Left lung (tissue), 10 donors: ENCODE results near the gene PADI1. TPM values are rescaled to one million over a fixed set of nuclear protein-coding genes. Genes with fewer than 3 reads are reported as not detected.

Source experiments
- ATAC-seq: fragments of 200-7000 bp; cut with Tn5 transposase; one replicate; pipeline ENCODE4 v1.9.1; 2020; ENCODE audit warnings: moderate library complexity
- DNase-seq, 4 donors: peaks; one replicate each; pipeline ENCODE4 v3.0.0-alpha.2; 2013 to 2020
- H3K27ac ChIP-seq, 2 donors: fragments of 200-600 bp; sonication (generic) in 1 of 2; one replicate each; pipeline versions ENCODE4 v1.5.0 to v1.8.0; 2020 to 2021
- H3K27me3 ChIP-seq, 2 donors: fragments of 200-600 bp; sonication (generic) in 1 of 2; one replicate each; pipeline versions ENCODE4 v1.5.0 to v1.8.0; 2020 to 2021
- H3K36me3 ChIP-seq, 2 donors: fragments of 200-600 bp; sonication (generic) in 1 of 2; one replicate each; pipeline versions ENCODE4 v1.5.0 to v1.8.0; 2020 to 2021
- H3K4me1 ChIP-seq, 2 donors: fragments of 200-600 bp; one replicate each; pipeline ENCODE4 v1.8.0; 2021
- H3K4me3 ChIP-seq, 2 donors: fragments of 200-600 bp; sonication (generic) in 1 of 2; one replicate each; pipeline versions ENCODE4 v1.5.0 to v1.8.0; 2020 to 2021; ENCODE audit warnings: mild to moderate bottlenecking in 1 of 2
- H3K9me3 ChIP-seq, 2 donors: fragments of 200-600 bp; sonication (generic) in 1 of 2; one replicate each; pipeline versions ENCODE4 v1.5.0 to v1.8.0; 2020 to 2021
- intact Hi-C, 2 donors: fragments of 100-400 bp; cut with DNase I; formaldehyde crosslinking; loops; one replicate each; pipeline versions ENCODE4 v1.11.2 to v1.14.2; 2022
- polyA plus RNA-seq, 6 donors: library from polyadenylated mRNA; unstranded; fragments of 120-200 nt; gene quantifications; one replicate each; pipeline ENCODE4 v1.2.1, GENCODE V29; 2013; ENCODE audit not compliant: insufficient read length in 6 of 6
- total RNA-seq, 2 donors: library from RNA; stranded (reverse); fragmentation: NEBNext Ultra II Directional; extraction: Animal tissue kit (Norgen Biotek cat#: 25700); gene quantifications; one replicate each; pipeline ENCODE4 v1.2.1, GENCODE V29; 2021
- TF ChIP-seq, protein P1 (sequence below), 2 donors: fragments of 200-600 bp; sonication (generic) in 1 of 2; IDR thresholded peaks; one replicate each; pipeline versions ENCODE4 v1.5.0 to v1.8.0; 2021; ENCODE audit warnings: antibody characterized with exemption in 2 of 2
- donor health status: DM: no; HTN: yes; CAD: no.
- donor health status: DM: no; HTN: no; CAD: no.

Gene PADI1
- total and polyA plus RNA-seq, 8 donors, result not detected

DNA sequence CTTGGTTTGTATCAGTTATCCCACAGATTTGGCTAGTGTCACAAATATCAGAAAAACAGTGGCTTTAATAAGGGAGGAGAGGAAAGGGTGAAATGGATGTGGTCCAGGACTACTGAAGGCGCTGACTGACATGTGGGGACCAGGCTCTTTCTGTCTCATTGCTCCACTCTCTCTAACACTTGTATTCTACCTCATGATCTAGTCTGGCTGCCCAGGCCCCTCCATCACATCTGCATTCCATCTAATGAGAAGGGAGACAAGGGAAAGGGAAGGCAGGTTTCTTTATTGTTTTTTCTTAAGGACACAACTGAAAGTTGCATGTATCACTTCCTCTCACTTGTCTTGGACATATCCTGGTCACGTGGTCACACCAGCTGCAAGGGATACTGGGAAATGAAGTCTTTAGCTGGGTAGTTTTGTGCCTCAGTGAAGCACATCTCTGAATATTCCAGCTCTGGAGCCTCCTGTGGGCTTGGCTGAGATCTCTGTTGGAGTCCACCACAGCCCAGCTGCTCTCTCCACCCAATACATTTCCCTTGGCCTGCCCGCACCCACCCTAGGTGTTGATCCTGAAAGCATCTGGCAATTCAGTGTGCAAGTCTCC is 43.7 kb upstream of the PADI1 start:
- intact Hi-C loops, result no loop called here
- no peak overlapping the region for H3K4me3 ChIP-seq
- H3K27ac ChIP-seq, result no peak overlapping the region
- no peaks in the 10 kb centered on the region for H3K36me3 ChIP-seq
- no peaks in the 10 kb centered on the region for H3K4me1 ChIP-seq
- ATAC-seq (no peak), DNase-seq (no peak)
- H3K9me3 ChIP-seq, result peaks cover 0 to 5% of the 10 kb centered on the region in 2 donors
- peaks cover 0 to 8% of the 10 kb centered on the region in 2 donors for H3K27me3 ChIP-seq
- TF ChIP-seq, protein P1, sequence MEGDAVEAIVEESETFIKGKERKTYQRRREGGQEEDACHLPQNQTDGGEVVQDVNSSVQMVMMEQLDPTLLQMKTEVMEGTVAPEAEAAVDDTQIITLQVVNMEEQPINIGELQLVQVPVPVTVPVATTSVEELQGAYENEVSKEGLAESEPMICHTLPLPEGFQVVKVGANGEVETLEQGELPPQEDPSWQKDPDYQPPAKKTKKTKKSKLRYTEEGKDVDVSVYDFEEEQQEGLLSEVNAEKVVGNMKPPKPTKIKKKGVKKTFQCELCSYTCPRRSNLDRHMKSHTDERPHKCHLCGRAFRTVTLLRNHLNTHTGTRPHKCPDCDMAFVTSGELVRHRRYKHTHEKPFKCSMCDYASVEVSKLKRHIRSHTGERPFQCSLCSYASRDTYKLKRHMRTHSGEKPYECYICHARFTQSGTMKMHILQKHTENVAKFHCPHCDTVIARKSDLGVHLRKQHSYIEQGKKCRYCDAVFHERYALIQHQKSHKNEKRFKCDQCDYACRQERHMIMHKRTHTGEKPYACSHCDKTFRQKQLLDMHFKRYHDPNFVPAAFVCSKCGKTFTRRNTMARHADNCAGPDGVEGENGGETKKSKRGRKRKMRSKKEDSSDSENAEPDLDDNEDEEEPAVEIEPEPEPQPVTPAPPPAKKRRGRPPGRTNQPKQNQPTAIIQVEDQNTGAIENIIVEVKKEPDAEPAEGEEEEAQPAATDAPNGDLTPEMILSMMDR (IDR thresholded peaks at IDR 0.05), result no peak

DNA sequence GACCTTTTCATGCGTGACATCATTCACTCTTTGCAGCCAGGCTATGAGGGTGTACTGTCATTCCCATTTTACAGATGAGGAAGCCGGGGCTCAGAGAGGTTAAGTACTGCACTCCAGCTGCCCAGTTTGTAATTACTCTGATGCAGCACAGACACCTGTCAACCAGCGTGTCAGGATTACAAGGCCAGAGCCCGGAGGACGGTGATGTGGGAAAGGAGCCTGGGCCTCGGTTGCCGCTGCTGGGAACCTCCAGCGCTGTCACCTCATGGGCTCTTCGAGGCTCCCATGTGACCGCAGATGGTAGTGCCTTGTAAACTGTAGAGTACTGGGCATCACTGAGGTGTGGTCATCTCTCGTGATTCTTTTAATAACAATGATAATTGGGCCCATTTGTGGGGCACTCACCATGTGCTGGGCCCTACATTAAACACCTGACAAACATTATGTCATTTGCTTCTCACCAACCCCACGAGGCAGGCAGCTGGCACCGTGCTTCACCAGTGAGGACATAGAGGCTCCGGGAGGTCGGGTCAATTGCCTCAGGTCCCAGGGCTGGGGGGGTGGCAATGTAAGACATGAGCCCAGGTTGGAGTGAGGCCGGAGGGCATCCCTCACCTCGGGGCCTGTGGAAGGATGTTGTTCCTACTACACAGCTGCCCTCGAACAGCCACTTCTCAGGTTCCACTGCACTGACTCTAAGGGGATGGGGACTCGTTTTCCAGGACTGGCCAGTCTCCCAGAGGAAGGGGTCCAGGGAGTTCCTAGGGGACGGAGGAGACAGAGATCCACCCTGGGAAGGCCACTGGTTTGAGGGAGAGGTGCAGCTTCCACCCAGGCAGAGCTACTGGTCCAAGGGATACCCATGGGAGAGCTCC is 42.8 kb upstream of the PADI1 start:
- H3K4me1 ChIP-seq, result no peaks in the 10 kb centered on the region

DNA sequence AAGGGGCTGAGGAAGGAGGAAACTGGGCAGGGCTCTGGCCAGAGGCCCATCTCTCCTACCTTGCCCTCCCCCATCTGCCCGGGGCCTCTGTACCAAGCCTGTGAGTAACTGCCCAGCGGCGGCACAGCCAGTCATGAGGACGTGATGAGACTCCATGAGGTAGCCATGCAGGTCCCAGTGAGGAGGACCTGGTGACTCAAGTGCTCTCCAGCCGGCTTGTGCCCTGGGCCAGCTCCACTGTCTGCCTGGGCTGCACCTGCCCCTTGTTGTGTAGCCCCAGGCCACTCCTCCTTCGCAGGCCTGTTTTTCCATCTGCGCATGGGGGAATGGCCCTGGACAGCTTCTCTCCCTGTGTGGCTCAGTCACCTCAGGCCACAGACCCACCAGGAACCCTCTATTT is 42.0 kb upstream of the PADI1 start:
- TF ChIP-seq, protein P1 (IDR thresholded peaks at IDR 0.05), result no peak
- Histone ChIP-seq H3K36me3 (no peaks in the 10 kb centered on the region), H3K4me3 (no peak overlapping the region), H3K4me1 (no peaks in the 10 kb centered on the region), H3K27me3 (peaks cover 0 to 22% of the 10 kb centered on the region in 2 donors), H3K27ac (no peak overlapping the region), H3K9me3 (no peaks in the 10 kb centered on the region)
- ATAC-seq (no peak), DNase-seq (peak in 1 of 4 donors; percentile 55)
- intact Hi-C loops, result no loop called here

More for the DNA sequence above, 42.8 kb upstream of the PADI1 start:
- ATAC-seq, result no peak
- no peak overlapping the region for H3K27ac ChIP-seq
- intact Hi-C loops, result no loop called here
- DNase-seq, result peak in 1 of 4 donors; percentile 61
- H3K27me3 ChIP-seq, result peaks cover 0 to 14% of the 10 kb centered on the region in 2 donors
- H3K4me3 ChIP-seq, result no peak overlapping the region
- TF ChIP-seq, protein P1 (IDR thresholded peaks at IDR 0.05), result no peak
- no peaks in the 10 kb centered on the region for H3K36me3 ChIP-seq
- no peaks in the 10 kb centered on the region for H3K9me3 ChIP-seq

DNA sequence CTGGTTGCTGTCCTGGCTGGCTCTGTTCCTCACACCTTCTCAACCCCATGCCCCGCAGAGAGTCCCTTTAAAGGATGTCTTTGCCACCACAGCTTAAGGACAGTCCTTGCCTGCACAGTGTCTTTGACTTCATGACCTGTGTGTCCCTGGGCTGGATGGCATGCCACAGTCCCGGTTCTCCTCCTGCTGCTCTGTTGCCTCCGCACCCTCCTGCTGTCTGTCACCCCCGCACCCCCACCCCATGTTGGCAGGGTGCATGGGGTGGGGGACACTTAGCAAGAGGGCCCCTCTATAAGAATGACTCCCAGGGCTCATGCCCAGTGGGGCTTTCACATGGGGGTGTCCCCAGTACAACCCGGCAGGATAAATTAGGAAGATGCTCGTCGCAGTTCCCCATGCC is 41.6 kb upstream of the PADI1 start:
- ATAC-seq, result no peak
- H3K9me3 ChIP-seq, result no peaks in the 10 kb centered on the region
- intact Hi-C loops, result no loop called here

More for the DNA sequence above, 41.6 kb upstream of the PADI1 start:
- Histone ChIP-seq H3K4me3 (no peak overlapping the region), H3K36me3 (no peaks in the 10 kb centered on the region), H3K27ac (no peak overlapping the region), H3K27me3 (peaks cover 0 to 22% of the 10 kb centered on the region in 2 donors), H3K4me1 (no peaks in the 10 kb centered on the region)
- DNase-seq, result no peak
- TF ChIP-seq, protein P1 (IDR thresholded peaks at IDR 0.05), result no peak
